ENCODE measurements around the gene CREB5.

The CREB5 gene

DNA sequence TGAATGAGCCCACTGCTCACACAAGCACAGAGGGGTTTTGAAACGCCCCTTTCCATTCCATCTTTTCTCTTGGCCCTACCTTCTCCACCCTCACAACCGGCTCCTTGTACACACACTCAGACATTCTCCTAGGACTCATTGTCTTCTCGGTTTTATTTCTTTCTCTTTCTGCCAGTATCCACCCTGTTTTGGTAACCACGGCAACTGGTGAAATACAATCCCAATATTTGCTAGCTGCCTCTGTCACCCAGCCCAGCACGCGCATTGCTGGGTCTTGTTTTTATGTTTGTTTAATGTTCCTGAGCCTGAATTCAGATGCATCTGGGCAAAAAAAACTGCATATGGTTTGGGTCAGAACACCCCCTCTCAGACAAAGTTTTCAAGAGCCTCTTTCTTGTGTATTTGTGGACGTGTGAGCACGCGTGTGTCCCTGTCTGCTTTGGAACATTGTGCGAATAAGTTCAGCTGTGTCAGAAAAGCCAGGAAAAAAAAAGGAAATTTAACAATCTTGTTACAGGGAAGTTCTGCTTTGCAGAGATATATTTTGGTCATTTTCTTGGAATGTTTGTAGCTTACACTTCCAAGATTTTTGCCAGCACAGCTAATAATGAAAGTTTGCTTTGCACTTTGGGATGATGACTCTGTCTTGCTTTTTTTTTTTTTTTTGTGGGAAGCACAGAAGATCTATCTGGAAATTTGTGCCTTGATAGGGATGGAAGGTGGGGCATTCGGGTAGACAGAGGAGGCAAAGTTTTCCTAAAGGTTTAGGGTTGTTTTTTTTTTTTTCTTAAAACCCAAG, 320.0 kb downstream of the CREB5 start:
- DNase-seq (ENCODE audit: low read depth in 2 of 2, low spot score in 1 of 2), result no peak

DNA sequence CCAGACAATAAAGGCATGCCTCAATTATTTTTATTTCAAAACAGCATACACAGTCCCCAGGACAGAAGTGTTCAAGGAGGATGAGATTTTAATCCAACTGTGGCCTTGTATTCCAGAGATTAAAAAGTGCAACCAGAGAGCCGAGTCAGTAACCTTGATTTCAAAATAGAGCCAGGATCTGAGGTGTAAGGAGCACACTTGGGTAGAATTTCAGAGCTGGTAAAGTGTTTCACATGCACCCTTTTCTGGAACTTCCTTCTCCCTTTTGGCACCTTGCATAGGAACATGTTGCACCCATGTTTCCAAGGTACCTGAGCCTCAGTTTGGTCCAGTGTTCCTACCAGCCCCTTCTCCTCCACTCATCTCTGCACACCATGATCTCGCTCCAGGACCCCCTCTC, 320.7 kb downstream of the CREB5 start:
- no peak for DNase-seq (ENCODE audit: low read depth in 2 of 2, low spot score in 1 of 2)

DNA sequence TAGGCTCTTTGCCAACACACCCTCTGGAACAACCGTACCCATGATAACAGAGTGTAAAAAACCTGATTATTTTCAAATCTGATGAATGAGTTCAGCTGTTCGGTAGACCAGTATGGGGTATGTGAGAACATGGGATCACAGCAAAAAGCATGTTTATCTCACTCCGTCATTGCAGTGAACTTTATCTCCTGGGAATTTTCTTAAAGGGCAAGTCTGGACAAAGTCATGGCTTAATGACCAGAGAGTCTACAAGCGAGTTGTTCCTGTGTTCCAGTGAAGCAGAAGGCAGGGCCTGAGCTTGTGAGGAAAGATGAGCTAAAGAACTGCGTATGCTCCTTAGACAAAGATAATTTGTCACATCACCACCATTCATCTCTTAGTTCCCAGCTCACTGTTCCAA, 326.1 kb downstream of the CREB5 start:
- no peak for DNase-seq (ENCODE audit: low read depth in 2 of 2, low spot score in 1 of 2)

DNA sequence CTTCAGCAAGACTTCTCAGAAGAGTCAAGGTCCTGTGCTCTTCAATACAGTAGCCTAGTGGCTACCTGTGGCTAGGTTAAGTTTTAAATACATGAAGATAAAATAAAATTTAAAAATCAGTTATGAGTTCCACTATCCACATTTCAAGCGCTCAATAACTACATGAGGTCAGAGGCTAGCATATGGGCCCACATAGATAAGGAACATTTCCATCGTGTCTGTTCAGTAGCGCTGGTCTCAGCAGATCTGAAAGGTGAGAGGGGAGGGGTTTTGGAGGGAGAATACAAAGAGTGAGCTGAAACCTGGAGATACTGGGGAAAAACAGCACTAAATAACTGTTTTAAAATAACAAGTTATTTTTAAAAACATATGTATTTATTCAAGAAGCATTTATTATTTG, 326.8 kb downstream of the CREB5 start:
- DNase-seq (ENCODE audit: low read depth in 2 of 2, low spot score in 1 of 2), result no peak

DNA sequence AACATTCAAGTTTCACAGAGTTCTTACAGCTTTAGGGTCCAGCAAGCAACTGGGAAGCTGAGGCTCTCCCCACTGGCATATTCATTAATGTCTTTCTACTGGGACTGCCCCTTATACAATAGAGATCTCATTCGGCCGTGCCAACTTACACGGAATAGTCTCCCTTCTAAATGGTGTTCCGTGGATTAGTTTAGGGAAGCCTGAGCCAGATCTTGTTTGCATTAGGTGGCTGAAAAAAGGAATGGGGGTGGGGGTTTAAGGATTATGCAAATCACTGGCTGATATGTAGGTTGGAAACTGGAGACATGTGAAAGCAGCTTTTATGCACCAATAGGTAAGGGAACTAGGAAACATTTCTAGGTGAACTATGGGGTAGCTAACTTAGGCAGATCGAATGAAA, 327.5 kb downstream of the CREB5 start:
- DNase-seq (ENCODE audit: low read depth in 2 of 2, low spot score in 1 of 2), result no peak

DNA sequence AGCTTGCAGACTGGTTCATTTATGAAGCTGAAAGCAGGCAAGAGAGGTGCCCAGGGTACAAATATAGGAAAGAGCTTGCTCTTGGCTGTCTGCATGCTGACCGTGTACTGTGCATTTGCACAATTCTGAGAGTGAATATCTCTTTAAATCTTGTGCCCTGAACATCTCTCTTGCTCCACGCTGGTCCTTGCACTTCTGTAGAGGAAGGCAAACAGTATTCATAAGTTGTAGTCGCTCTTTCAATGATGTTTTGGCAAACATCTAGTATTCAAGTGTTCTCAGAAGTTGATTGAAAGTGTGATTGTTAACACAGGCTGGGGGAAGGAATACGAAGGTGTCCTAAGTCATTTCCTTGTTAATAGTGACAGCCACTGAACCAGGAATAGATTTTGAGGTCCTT, 332.6 kb downstream of the CREB5 start:
- DNase-seq (ENCODE audit: low read depth in 2 of 2, low spot score in 1 of 2), result no peak

DNA sequence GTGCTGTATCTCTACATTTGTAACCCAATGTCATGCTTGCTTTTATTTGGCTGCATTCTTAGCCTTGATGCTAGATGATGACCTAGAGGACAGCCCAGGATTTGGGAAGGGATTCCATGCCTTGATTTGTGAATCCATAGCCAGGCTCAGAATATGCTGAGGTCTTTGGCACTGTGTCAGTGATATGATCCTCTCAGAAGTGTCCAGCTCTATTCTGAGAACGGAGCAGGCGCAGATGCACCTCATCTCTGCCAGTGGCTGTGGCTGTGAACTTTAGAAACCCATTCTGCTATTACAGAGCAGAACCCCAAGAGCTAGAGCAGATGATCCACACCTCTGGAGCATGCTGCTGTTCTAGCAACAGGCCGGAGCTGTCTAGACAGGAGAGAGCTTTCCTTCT, 333.0 kb downstream of the CREB5 start:
- no peak for DNase-seq (ENCODE audit: low read depth in 2 of 2, low spot score in 1 of 2)

DNA sequence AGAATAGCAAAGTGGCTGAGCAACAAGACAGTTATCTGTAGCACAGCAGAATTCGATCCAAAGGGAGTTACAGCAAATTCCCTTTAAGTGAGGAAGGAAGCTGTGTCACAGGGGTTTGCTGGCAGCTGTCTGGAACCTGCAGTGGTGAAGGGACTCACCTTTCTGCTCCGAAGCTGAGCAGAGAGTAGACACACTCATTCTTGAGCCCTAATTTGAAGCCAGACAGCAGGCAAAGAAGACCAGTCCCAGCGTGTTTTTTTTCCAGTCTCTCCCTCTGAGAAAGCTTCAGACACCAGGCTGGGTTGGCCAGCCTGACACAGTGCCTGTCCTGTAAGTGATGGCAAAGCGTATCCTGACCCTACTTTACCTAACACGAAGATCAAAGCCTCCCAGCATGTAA, 335.1 kb downstream of the CREB5 start:
- no peak for DNase-seq (ENCODE audit: low read depth in 2 of 2, low spot score in 1 of 2)

DNA sequence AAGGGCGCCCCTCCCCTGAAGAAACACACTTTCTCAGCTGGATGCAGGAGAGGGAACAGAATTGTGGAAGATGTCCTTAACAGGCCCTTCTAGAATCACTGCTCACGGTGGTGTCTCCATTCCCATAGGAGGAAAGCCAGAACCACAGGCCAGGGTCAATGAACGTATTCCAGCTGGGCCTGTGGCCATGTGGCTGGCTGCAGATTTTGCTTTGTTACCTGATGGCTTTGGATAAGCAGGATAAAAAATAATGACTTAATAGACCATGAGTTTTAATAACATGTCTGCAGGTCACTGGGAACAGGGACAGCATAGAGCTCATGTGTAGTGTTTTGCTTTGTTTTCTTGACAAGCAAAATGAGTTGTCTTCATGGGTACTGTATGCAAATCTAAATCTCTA, 335.5 kb downstream of the CREB5 start:
- DNase-seq (ENCODE audit: low read depth in 2 of 2, low spot score in 1 of 2), result no peak

DNA sequence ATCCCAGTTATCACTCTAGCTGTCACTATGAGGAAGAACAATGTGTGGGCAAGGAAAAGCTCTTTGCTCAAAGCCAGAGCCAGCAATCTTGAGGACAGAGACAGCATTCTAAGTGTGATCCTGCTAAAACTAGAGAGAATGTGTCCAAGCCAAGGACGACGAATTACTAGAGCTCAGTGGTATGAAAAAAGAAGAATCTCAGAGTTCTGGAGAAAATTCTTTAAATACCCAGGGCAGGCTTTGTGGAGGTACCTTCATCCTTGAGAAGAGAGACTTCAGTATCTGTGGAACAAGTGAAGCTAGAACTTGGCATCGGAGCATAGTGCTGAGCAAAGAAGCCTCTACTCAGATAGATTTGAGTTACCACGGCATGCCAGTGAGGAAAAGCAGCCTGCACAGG, 336.0 kb downstream of the CREB5 start:
- no peak for DNase-seq (ENCODE audit: low read depth in 2 of 2, low spot score in 1 of 2)

DNA sequence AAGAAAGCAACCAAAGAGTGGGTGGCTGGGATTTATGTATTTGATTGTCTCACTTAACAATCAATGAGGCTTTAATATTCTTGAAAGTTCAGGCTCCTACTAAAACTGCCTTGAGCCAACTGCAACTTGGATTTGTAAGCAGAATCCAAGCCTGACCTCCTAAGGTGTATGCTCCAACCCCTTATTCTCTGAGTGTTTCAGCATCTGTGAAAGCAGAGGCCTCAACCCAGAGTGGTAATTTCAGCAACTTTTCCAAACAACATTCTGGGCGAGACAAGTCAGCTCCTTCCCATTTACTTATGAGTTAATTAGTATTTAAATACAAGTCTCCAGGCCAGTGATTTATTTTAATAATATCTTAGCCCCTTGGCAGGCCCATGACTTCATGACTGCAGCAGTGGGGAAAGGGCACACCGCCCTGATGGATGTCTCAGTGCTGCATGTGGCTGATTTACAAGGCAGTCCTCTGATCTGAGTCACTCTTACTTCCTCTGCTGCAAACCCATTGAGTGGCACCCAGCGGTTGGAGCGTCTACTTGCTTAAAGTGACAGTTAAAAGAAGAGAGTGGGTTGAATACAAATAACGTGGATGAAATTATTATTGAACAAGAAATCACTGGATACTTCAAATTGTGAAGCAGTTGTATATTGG, 336.7 kb downstream of the CREB5 start:
- DNase-seq (ENCODE audit: low read depth in 2 of 2, low spot score in 1 of 2), result no peak

DNA sequence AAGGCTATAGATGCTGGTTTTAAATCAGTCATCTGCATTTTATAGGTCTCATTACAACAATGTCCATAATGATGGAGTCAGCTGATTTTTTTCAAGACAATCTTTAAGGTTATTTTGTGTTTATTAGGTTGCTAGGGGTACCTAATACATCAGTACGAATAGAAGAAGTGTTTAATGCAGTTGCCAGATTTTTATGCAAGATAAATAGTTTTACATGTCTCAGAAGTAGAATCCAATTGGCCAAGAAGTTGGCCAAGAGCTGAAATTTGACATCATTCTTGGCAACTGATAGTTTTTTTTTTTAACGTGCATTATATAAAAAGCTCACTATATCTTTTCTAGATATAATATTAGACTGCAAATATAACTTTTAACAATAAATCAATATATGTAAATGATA, 337.3 kb downstream of the CREB5 start:
- DNase-seq (ENCODE audit: low read depth in 2 of 2, low spot score in 1 of 2), result no peak

DNA sequence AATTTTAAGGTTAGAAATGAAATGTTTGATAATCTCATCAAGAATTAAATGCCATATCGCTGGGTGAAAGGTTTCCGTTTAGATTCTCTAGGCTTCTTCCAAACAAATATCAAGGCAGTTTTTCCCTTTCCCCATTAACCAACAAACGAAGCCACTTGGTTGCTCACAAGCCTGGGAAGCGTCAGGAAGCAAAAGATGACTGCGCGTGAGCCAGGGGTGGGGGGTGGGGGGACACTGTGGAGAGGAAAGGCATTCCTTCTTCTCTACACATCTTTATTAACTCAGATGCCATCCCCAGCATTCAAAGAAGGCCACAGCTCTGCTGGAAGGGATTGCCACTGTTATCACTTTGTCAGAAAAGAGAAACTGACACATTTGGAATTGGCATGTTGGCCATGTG, 338.7 kb downstream of the CREB5 start:
- DNase-seq (ENCODE audit: low read depth in 2 of 2, low spot score in 1 of 2), result no peak

DNA sequence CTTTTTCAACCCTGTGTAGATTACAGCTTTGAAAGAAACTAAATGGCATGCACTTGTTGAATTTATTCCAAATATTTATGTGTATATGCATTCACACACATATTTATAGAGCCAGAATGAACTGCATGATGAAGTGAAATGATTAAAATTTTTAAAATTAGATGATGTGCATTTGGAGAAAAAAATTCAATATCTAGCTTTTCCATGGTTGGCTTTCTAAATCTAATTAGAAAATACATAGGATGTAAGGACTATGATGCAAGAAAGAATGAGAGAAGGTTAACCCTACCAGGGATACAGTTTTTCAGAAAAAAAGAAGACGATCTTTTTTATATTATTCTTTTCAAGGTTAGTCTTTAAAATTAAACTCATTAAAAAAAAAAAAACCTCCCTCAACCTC, 341.3 kb downstream of the CREB5 start:
- DNase-seq (ENCODE audit: low read depth in 2 of 2, low spot score in 1 of 2), result no peak

DNA sequence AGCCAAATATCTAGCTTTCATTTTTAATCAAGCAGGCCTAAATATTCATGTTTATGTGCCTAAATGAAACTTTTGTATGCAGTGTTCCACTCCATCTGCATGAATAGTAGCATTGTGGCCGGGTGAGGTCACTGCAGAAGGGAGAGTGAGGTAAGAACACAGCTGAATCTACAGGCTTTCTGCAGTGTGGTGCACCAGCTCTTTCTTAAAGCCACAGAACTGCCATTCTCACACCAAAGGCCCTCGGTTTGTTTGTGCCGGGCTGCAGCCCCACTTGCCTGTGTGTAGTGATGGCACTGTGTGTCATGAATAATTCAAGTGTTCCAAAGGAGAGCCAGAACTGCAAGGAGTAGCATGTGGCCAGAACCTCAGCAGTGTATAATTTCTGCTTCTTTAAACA, 341.7 kb downstream of the CREB5 start:
- DNase-seq (ENCODE audit: low read depth in 2 of 2, low spot score in 1 of 2), result no peak

DNA sequence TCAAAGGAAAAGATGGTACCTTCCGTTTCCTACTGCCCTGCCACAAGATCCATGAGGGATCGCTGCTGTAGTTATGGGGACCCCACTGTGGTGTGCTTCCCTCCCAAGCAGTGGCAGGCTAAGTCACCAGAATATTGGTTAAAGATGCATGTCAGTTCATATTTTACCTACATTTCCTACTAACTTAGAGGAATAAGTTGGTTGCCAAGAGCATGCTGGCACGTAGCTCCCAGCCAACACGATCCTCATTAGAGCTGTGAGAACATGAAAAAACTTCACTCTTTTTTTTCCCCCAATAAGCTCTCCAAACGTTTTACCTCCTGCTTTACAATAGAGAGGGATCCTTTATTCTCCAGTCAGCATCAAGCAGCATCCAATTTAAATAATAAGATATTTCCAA, 342.1 kb downstream of the CREB5 start:
- DNase-seq (ENCODE audit: low read depth in 2 of 2, low spot score in 1 of 2), result no peak

DNA sequence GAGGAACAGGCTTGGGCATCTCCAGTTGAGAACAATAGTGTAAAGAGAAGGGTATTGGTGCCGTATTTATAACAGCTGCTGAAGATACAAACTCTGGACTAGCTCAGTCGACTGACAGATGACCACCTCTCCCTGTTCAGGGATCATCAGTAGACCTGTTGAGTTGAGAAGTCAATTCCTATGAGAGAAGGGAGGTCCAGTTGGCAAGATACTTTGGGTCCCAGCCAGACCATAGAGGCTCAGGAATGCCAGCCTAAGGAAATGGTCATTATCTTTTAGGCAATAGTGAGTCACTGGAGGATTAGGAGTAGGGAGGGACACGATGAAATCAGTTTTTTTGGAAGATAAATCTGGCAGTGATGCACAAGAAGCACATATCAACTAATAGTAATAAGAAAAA, 342.9 kb downstream of the CREB5 start:
- DNase-seq (ENCODE audit: low read depth in 2 of 2, low spot score in 1 of 2), result no peak

DNA sequence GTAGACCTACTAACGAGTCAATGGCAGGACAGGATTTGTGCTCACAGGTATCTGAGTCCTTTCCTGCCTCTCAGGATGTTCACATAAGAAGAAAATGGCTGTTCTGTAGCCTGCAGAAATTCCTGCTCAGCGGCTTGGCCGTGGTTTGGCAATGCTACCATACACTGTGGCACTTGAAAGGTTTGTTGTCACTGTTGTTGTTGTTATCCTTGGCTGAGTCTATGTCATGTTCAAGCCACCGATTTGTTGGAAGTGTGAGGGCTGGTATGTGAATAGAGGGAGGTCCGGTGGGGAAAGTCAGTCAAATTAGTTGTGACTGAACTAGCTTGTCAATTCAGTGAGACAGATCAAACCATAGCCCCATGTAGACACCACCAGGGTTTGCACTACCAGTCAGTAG, 345.9 kb downstream of the CREB5 start:
- no peak for DNase-seq (ENCODE audit: low read depth in 2 of 2, low spot score in 1 of 2)

DNA sequence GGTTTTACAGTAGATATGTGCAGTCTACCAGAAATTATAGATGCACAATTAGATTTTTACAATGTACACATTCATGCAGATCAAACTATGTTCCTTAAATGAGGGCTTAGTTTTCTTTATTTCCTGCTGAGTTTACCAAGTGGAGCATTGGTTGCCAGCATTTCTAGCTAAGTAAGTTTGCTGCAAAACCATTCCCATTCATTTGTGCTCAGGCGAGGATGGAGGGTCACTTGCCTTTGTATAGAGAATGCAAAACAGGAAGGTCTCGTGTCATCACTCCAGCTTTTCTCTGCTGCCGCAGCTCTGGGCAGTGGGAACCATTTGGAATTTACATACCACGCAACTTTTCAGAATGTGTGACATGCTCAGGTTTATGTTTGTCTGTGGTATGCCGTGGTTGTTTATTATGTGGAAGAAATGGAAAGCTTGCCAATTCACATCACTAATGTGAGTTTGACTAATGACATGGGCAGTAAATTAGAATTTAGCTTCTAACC, 347.2 kb downstream of the CREB5 start:
- no peak for DNase-seq (ENCODE audit: low read depth in 2 of 2, low spot score in 1 of 2)

DNA sequence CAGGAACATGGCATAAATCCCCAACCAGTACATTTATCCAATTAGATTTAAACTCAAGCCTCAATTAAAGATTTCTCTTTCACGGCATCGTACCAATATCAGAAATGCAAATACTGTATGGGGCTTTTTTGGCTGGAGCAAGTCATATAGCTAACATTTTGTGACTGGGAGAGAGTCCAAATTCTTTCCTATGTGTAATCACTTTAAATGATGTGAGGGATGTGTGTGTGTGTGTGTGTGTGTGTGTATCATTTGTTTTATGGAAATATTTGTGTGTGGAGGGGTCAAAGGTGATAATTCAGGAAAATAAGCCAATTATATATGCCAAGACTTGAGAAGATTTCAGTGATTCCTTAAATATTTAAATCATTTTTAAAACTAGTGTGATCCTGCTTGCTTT, 349.2 kb downstream of the CREB5 start:
- DNase-seq (ENCODE audit: low read depth in 2 of 2, low spot score in 1 of 2), result no peak

DNA sequence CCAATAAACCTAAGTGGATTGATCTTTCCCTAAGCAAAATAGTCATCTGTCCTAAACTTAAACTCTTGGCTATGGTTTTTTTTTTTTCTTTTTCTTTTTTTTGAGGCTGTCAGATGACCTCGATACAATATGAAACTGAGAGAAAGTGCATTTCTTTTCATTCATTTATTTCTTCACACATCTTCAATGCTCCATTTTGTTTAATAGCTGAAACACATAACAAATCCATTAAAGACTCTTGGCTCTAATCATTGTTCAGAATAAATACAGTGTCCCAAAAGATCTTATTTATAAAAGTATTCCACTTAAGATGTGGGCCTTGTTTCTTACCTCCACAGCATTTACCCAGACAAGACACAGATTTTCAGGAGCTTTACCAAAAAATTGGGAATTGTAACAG, 350.3 kb downstream of the CREB5 start:
- no peak for DNase-seq (ENCODE audit: low read depth in 2 of 2, low spot score in 1 of 2)

DNA sequence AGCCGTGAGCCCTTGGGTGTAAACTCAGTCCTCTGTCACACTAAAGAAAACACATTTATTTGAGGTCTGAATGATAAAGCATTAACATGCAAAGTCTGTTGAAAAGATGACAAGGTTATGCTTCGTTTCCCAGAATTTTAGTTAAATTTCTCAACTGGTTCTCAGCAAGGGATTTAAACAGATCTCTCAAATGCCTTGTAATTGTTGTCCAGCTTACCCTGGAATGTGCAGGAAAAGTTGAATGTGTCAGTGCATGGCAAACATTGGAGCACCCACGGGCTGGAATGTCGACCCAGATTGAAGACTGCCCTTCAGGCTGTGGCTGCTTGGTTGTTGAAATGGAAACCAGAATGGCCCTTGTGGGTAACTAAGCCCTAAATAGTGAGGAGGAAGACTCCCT, 354.0 kb downstream of the CREB5 start:
- DNase-seq (ENCODE audit: low read depth in 2 of 2, low spot score in 1 of 2), result no peak

DNA sequence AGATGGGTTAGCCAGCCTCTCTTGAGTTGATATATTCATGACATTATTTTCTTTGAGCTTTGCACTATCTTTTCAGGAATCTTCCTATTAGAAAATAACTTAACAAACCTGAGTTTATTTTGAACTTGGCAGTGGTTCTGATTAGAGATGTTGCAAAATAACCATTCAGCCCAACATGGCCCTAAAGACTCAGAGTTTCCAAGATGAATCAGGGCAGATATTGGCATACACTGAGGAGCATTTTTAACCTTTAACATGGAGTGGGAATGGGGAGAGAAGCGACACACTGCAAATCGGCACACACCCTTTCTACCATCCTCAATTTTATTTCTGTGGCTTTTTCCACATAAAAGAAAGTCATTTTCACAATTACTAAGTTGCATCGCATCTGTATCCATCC, 355.0 kb downstream of the CREB5 start:
- DNase-seq (ENCODE audit: low read depth in 2 of 2, low spot score in 1 of 2), result no peak
